GM12872 (cell line): ENCODE measurements around the gene PIGB.

Experiments used
- TF ChIP-seq, protein P1 (sequence below): IDR thresholded peaks from 3 replicates; pipeline ENCODE4 v1.5.1; 2011; ENCODE audit warnings: low read depth, mild to moderate bottlenecking, low read length, moderate library complexity; ENCODE audit not compliant: insufficient read depth

Gene PIGB

DNA sequence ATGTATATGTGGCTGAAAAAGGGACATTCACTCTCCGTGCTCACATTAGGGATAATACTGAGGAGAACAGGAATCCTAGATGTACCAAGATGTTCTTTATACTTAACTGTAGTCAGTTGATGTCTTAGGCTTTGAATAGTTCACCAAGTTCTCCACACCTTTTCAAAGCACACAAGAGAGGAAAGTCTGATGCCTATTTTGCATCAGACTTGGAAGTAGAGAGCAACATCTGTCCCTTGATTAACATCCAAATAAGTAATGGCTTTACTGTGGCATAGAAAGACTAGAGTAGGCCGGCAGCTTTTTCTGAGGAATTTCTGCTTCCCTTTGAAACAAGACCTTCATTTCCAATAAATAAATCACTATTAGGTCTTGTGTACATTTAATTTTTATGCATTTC lies 34.0 kb downstream of the PIGB start:
- TF ChIP-seq, protein P1, sequence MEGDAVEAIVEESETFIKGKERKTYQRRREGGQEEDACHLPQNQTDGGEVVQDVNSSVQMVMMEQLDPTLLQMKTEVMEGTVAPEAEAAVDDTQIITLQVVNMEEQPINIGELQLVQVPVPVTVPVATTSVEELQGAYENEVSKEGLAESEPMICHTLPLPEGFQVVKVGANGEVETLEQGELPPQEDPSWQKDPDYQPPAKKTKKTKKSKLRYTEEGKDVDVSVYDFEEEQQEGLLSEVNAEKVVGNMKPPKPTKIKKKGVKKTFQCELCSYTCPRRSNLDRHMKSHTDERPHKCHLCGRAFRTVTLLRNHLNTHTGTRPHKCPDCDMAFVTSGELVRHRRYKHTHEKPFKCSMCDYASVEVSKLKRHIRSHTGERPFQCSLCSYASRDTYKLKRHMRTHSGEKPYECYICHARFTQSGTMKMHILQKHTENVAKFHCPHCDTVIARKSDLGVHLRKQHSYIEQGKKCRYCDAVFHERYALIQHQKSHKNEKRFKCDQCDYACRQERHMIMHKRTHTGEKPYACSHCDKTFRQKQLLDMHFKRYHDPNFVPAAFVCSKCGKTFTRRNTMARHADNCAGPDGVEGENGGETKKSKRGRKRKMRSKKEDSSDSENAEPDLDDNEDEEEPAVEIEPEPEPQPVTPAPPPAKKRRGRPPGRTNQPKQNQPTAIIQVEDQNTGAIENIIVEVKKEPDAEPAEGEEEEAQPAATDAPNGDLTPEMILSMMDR: no peak

DNA sequence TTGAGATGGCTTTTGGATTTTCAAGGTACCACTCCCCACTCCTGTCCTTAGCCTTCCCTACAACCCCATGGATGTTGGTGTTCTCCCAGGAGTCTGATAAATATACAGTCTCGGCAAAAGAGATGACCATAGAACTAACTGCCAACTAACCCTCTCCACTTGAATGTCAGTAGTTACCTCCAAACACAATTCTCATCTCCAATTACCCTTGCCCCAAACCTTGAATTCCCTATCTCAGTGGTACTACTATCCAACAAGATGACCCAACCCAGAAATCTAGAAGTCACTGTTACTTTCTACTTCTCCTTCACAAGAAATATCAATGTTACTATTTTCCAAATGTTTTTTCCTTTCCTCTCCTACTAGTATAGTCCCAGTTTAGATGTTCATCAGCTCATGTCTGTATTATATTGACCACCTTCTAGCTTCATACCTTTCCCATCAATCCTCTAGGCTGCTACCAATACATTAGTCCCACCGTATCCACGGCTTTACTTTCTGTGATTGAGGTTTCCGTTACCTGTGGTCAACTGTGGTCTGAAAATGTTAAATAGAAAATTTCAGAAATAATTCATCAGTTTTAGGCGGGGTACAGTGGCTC lies 38.1 kb downstream of the PIGB start:
- TF ChIP-seq, protein P1: no peak

DNA sequence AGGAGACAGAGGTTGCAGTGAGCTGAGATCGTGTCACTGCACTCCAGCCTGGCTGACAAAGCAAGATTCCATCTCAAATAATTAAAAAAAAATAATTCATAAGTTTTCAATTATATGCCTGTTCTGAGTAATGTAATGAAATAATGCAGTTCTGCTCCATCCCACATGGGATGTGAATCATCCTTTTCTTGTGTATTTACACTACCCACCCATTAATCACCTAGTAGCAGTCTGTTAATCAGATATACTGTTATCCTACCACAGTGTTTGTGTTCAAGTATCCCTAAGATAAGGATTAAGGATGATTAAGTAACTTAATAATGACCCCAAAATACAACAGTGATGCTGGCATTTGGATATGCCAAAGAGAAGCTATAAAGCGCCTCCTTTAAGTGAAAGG lies 38.8 kb downstream of the PIGB start:
- TF ChIP-seq, protein P1: no peak

DNA sequence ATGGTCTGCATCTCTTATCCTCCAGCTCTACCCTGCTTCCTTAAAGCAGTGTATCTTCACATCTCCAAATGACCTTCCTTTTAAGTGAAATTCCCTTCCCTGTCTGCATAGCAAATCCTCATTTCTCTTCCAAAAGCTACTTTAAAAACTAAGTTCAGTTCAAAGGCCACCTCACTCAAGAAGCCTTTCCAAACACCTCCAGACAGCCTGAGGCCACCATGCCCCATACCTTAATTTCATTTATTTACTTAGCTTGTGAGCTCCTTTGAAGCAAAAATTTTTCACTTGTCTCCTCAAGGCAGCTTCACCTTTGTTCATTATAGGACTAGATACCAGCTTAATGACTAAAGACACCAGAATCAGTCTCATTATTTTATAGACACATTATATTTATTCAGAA lies 39.4 kb downstream of the PIGB start:
- TF ChIP-seq, protein P1: no peak

DNA sequence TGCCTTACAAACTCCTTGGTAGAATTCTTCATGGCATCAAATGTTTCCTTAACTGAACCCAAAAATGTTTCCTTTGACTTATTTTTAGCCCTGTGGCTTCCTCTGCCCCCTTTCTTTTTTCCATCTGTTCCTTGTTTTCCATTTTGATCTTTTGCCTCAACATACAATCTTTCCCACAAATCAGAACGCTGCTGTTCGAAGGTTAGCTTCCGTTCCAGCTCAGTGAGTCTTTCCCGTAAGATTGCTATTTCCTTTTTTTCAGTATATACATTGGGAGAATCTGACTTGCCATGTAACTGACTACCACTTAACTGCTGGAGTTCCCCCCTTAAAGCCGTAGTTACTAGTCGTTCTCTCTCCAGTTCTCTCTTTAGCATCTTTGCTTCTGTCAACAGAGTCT lies 41.2 kb downstream of the PIGB start:
- TF ChIP-seq, protein P1: no peak

DNA sequence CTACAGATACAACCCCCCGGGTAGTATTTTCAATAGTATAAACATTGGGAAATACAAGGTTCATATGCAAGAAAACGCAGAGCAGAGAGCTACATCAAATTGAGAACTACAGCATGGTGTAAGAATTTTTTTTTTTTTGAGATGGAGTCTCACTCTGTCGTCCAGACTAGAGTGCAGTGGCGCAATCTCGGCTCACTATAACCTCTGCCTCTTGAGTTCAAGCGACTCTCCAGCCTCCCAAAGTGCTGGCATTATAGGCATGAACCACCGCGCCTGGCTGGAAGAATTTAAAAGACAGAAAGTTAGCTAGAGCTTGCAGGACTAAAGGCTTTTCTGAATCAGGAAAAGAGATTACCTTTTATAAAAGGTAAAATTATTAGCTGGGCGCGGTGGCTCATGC lies 42.0 kb downstream of the PIGB start:
- TF ChIP-seq, protein P1: no peak

DNA sequence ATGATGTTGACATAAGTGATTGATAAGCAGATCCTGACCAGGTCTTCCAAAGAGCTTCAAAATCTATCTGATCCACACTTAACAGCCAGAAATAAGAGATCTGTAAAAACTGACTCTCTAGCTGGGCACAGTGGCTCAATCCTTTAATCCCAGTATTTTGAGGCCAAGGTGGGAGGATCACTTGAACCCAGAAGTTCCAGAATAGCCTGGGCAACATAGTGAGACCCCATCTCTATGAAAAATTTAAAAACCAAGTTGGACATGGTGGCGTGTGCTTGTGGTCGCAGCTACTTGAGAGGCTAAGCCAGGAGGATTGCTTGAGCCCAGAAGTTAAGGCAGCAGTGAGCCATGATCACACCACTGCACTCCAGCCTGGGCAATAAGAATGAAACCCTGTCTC lies 43.6 kb downstream of the PIGB start:
- TF ChIP-seq, protein P1: no peak
